ENCODE data around the gene SLC22A23. TPM values are rescaled to one million over a fixed set of nuclear protein-coding genes. Genes with fewer than 3 reads are reported as not detected.

Gene SLC22A23
- total RNA-seq, 1 donor from 2014 or later, result 102 TPM

- no peak for TF ChIP-seq CTCF (IDR thresholded peaks at IDR 0.05; ENCODE audit: partially characterized antibody, unreplicated experiment)
- H3K4me1 Mint-ChIP-seq (ENCODE audit: low read depth, unreplicated experiment), result peaks cover 84% of the 10 kb centered on the region
- H3K9me3 Mint-ChIP-seq (ENCODE audit: unreplicated experiment), result peaks cover 23% of the 10 kb centered on the region
Measured at GRCh38 chr6:3356056-3356823, 100.6 kb downstream of the SLC22A23 start.

GRCh38 chr6:3355358-3356055, 101.3 kb downstream of the SLC22A23 start:
- Mint-ChIP-seq H3K27ac (ENCODE audit: unreplicated experiment) (peak overlapping the region; percentile 97), H3K36me3 (ENCODE audit: unreplicated experiment) (no peaks in the 10 kb centered on the region), H3K9me3 (ENCODE audit: unreplicated experiment) (peaks cover 18% of the 10 kb centered on the region), H3K4me1 (ENCODE audit: low read depth, unreplicated experiment) (peaks cover 86% of the 10 kb centered on the region), H3K27me3 (ENCODE audit: unreplicated experiment) (peaks cover 13% of the 10 kb centered on the region), H3K4me3 (ENCODE audit: unreplicated experiment) (peak overlapping the region; percentile 76)
- DNase-seq, result no peak
- no peak for TF ChIP-seq CTCF (IDR thresholded peaks at IDR 0.05; ENCODE audit: partially characterized antibody, unreplicated experiment)

More at GRCh38 chr6:3356056-3356823, 100.6 kb downstream of the SLC22A23 start:
- peak; percentile 66 for DNase-seq
- Mint-ChIP-seq H3K27me3 (ENCODE audit: unreplicated experiment) (peaks cover 17% of the 10 kb centered on the region), H3K4me3 (ENCODE audit: unreplicated experiment) (peak overlapping the region; percentile 63), H3K27ac (ENCODE audit: unreplicated experiment) (peak overlapping the region; percentile 87), H3K36me3 (ENCODE audit: unreplicated experiment) (no peaks in the 10 kb centered on the region)

- Mint-ChIP-seq H3K9me3 (ENCODE audit: unreplicated experiment) (peaks cover 16% of the 10 kb centered on the region), H3K4me3 (ENCODE audit: unreplicated experiment) (peak overlapping the region; percentile 35), H3K27me3 (ENCODE audit: unreplicated experiment) (peaks cover 13% of the 10 kb centered on the region), H3K4me1 (ENCODE audit: low read depth, unreplicated experiment) (peaks cover 86% of the 10 kb centered on the region), H3K27ac (ENCODE audit: unreplicated experiment) (peak overlapping the region; percentile 97), H3K36me3 (ENCODE audit: unreplicated experiment) (no peaks in the 10 kb centered on the region)
- no peak for DNase-seq
- no peak for TF ChIP-seq CTCF (IDR thresholded peaks at IDR 0.05; ENCODE audit: partially characterized antibody, unreplicated experiment)
Measured at GRCh38 chr6:3355011-3355357, 101.9 kb downstream of the SLC22A23 start.

- peaks cover 17% of the 10 kb centered on the region for H3K27me3 Mint-ChIP-seq (ENCODE audit: unreplicated experiment)
- H3K4me1 Mint-ChIP-seq (ENCODE audit: low read depth, unreplicated experiment), result peaks cover 89% of the 10 kb centered on the region
- TF ChIP-seq CTCF (IDR thresholded peaks at IDR 0.05; ENCODE audit: partially characterized antibody, unreplicated experiment), result no peak
Measured at GRCh38 chr6:3353939-3354338, 102.9 kb downstream of the SLC22A23 start.

More at GRCh38 chr6:3353939-3354338, 102.9 kb downstream of the SLC22A23 start:
- no peak for DNase-seq
- peaks cover 11% of the 10 kb centered on the region for H3K9me3 Mint-ChIP-seq (ENCODE audit: unreplicated experiment)
- peak overlapping the region; percentile 97 for H3K27ac Mint-ChIP-seq (ENCODE audit: unreplicated experiment)
- H3K36me3 Mint-ChIP-seq (ENCODE audit: unreplicated experiment), result no peaks in the 10 kb centered on the region
- peak overlapping the region; percentile 43 for H3K4me3 Mint-ChIP-seq (ENCODE audit: unreplicated experiment)

Measured in glutamatergic neuron (in vitro differentiated cells).